Vagina (tissue), 2 donors: ENCODE results near the gene CELA3B.

ENCODE experiments used
- CTCF ChIP-seq, 3 experiments: fragments of 450-650 bp in 2 of 3; fragments of 200-600 bp in 1 of 3; sonication (generic) in 1 of 3; IDR thresholded peaks; one replicate each; pipeline ENCODE4 v1.5.1; 2017 to 2019; ENCODE audit warnings: antibody characterized with exemption in 3 of 3, mild to moderate bottlenecking in 2 of 3, moderate library complexity in 2 of 3
- POLR2AphosphoS5 ChIP-seq, 2 donors: sonication (generic); formaldehyde crosslinking; IDR thresholded peaks; one replicate each; pipeline ENCODE4 v1.9.0; 2017; ENCODE audit warnings: antibody characterized with exemption in 2 of 2, mild to moderate bottlenecking in 2 of 2, low read depth in 1 of 2; ENCODE audit not compliant: insufficient read depth in 1 of 2

- TF ChIP-seq CTCF (IDR thresholded peaks at IDR 0.05), result no peak
- TF ChIP-seq POLR2AphosphoS5 (IDR thresholded peaks at IDR 0.05; ENCODE audit: insufficient read depth in 1 of 2, low read depth in 1 of 2), result no peak
Observed at GRCh38 chr1:21952786-21953520, 23.9 kb upstream of the CELA3B start.
